GM21528 (cell line): ENCODE measurements around the gene NCCRP1.

Experiments used
- ATAC-seq: cut with Tn5 transposase; IDR thresholded peaks from one replicate; pipeline ENCODE4 v1.9.1; 2021; ENCODE audit warnings: mild to moderate bottlenecking, moderate library complexity; ENCODE audit not compliant: unreplicated experiment, low FRiP score

NCCRP1 gene

DNA sequence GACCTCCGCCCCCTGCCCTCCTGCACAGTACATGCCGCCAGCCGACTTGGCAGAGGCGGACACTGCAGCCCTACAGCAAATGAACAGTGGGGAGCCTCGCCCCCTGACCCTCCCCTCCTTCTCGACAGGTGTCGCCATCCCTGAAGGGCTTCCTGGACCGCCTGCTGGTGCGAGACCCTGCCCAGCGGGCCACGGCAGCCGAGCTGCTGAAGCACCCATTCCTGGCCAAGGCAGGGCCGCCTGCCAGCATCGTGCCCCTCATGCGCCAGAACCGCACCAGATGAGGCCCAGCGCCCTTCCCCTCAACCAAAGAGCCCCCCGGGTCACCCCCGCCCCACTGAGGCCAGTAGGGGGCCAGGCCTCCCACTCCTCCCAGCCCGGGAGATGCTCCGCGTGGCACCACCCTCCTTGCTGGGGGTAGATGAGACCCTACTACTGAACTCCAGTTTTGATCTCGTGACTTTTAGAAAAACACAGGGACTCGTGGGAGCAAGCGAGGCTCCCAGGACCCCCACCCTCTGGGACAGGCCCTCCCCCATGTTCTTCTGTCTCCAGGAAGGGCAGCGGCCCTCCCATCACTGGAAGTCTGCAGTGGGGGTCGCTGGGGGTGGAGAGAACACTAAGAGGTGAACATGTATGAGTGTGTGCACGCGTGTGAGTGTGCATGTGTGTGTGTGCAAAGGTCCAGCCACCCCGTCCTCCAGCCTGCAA is 18.3 kb upstream of the NCCRP1 start:
- ATAC-seq = no peak

DNA sequence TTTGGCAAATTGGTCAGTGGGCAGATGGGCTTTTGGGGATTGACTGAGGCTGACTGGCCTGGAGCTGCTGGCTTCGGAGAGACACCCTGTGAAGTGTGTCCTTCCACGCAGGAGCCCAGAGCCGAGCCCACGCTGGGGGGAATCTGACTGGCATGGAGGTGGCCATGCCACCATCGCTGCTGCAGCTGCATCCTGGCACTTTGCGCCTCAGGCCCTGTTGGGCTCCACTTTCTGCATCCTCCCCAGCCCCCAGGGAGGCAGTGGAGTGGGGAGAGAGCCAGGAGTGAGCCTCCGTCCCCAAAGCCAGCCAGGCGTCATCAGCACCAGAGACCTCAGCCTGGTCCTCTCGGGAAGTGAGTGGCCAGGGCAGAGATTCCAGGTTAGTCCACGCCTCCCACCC is 17.0 kb upstream of the NCCRP1 start:
- ATAC-seq = no peak

DNA sequence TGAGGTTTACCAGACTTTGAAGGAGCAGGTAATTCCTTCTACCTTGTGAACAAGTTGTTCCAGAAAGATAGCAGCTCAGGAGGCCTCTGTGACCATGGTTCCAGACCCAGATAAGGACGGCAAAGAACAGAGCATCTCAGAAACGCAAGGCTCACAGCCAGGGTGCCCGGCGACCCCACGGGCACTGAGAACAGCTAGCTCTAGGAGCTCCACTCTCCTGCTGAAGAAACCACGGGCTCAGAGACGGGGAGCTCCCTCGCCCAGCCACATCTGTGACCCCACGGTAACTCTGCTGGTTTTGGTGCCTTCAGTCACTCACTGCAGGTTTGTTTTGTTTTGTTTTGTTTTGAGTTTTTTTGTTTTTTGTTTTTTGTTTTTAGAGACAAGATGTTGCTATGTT is 16.0 kb upstream of the NCCRP1 start:
- no peak for ATAC-seq

DNA sequence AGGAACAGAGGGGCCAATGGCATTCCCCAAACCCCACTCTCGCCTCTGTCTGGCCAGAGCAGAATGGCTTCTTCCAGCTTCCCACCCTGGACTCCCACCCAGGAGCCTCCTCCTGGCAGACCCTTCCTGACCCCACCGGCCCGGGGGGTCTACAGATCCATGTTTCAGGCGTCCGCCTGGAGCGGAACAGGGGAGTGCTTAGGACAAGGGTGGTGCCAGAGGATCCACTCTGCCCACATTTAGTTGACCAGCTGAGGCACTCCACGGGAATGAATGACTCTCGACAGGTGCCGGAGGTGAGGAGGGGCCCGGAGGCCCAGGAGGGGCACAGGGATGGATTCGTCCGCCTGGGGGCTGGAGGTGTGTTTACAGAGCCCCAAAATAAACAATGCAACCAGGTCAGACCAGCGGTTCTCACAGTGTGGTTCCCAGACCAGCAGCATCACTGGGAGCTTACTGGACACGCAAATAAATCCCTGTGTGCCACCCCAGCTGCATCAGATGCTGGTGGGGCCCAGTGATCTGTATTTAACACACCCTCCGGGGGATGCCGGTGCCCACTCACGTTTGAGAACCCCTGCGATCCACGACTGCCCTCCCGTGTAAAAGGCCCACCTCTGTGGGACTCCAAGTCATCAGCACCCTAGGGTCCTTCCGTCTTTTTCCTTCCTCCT is 15.1 kb upstream of the NCCRP1 start:
- no peak for ATAC-seq

DNA sequence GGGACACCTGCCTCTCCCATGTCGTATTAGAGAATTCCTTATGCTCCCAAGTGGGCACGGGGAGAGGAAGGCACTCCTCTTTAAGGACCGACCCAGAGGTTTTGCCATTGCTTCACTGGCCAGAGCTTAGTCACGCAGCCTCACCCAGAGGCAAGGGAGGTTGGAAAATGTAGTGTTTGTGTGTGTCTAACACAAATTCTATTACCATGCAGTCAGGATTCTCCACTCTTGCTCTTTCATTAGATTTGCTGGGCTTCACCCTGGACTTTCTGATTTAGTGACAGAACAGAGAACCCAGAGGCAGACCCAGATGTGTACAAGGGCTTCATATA is 14.6 kb upstream of the NCCRP1 start:
- ATAC-seq = no peak

DNA sequence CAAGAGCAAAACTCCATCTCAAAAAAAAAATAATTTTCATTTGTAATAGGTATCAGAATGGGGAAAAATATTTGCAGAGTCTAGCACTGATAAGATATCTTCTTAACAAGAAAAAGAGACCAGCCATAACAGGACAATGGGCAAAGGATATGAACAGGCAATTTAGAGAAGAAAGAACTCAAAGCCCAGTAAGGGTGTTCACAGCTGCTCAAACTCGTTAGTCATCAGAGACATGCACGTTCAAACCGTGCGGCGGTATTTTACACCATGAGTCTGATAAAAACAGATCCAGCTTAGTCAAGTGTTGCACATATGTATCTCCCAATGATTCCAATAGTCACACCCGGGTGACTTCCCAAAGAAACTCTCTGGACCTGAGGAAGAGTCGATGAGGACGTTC is 13.7 kb upstream of the NCCRP1 start:
- ATAC-seq = no peak

DNA sequence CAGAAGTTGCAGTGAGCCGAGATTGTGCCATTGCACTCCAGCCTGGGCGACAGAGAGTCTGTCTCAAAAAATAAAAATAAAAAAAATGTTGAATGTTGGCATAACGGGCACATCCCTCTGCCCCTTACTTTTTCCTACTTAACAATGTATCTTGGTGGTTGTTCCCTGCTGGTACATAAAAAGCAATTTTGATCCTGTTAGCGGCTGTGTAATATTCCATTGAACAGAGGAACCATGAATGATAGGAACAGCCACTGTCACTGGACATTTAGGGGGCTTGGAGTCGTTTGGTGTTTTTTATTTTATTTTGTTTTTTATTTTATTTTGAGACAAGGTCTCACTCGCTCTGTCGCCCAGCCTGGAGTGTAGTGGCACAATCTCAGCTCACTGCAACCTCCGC is 10.4 kb upstream of the NCCRP1 start:
- no peak for ATAC-seq

DNA sequence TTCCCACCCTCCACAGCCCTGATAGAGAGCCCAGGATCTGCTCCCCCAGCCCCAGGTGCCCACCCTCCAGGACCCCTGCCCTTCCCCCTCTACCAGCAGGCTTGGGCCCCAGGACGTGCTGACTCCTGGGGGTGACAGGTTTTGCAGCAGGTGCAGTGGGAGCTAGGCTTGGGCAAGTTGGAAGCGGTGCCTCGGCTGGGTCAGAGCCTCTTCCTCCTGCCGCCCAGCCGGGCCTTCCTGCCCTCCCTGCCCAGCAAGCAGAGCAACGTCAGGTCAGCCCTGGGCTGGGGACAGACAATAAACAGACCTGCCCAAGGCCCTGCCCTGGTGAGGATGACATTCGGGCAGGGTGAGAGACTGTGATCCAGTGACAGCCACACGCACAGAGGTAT is 9.2 kb upstream of the NCCRP1 start:
- no peak for ATAC-seq

DNA sequence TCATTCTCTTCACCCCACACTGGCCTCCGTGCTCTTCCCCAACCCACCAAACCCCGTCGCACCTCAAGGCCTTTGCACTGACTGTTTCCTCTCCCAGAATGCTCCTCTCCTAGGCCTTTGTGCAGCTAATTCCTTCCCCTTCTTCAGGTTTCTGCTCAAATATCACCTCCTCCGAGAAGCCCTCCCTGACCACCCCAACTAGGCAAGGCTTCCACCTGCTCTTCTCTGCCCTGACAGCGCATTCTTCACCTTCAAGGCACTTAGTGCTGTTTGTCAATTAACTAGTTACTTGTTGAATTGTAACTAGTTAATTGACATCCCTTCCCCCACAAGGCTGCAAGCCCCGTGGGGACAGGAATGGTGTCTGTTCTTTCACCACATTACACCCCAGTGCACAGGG is 7.8 kb upstream of the NCCRP1 start:
- ATAC-seq = no peak

DNA sequence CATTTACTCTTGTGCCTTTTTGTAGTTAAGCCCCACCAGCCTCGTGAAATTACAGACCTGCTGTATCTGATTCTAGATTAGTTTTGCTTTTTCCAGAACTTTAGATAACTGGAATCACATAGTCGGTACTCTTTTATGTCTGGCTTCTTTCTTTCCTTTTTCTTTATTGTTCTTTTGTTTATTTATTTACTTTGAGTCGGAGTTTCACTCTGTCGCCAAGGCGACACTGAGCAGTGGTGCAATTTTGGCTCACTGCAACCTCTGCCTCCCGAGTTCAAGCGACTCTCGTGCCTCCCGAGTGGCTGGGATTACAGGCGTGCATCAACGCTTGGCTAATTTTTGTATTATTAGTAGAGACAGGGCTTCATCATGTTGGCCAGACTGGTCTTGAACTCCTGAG is 6.0 kb upstream of the NCCRP1 start:
- no peak for ATAC-seq

DNA sequence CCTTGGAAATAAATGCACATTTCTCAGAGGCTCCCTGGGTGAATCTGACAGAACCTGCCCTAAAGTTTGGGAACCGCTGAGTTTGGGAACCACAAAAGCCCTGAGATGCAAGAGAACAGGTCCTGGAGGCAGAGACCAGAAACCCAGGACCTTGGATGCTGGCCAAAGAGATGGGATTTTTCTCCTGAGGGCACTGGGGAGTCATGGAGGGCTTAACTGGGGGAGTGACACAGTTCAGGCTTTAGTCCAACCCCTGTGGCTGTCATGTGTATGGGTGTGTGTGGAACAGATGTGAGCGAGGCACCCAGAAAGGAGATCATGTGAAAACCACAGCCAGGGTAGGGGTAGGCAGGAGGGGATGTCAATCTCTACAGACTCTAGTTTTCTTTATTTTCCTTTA is 3.9 kb upstream of the NCCRP1 start:
- ATAC-seq = no peak

DNA sequence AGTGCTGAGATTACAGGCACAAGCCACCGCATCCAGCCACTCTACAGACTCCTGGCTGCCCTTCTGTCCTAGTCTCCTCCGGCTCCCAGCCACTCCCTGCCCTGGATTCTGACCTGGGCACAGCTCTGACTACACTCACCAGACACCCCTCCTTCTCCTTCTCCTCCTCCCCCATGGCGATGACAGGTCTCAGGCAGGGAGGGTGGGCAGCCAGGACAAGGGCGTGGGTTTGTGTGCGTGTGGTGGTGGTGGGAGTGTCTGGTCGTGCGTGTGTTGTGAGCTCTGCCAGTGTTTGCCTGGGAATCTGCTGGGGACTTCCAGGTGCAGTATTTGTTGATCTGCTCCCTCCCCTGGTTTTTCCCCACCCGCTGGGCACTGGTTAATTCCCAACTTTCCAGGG is 3.0 kb upstream of the NCCRP1 start:
- no peak for ATAC-seq

DNA sequence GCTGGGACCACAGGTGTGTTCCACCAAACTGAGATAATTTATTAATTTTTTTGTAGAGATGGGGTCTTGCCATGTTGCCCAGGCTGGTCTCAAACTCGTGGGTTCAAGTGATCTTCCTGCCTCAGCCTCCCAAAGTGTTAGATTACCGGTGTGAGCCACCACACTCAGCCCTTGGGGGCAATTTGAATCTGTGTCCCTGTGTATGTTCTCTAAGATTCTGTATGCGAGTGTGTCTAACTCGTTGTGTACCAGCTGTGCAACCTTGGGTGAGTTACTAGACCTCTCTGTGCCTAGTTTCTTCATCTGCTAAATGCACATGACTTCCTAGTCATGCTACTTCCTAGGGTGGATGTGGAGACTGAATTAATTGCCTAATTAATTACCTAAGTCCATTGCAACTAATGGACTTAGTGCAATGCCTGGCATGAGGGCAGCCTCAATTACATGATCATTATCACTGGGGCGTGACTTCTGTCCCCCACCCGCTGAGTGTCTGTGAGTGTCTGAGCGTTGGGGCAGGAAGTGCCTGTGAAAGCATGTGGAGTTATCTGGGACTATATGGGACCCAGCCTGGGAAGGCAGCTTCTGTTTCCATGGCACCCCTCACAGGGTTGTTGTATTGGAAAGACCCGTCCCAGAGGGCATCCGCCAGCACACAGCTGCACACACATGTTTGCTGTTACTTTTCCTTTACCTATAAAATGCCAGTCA is 1.8 kb upstream of the NCCRP1 start:
- no peak for ATAC-seq

DNA sequence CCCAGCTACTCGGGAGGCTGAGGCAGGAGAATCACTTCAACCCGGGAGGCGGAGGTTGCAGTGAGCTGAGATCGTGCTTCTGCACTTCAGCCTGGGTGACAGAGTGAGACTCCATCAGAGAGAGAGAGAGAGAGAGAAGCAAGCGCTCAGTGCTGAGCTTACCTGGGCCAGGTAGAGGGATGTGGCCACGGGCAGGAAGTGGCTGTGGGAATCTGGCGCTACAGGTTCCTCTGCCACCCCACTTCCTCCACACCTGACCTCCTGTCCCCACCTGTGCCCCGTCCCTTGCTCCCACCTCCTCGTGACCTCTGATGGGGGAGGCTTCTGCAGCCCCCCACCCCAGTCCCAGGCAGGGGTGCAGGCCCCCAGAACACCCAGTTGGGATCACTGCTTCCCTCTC is 1.0 kb upstream of the NCCRP1 start:
- ATAC-seq = no peak

DNA sequence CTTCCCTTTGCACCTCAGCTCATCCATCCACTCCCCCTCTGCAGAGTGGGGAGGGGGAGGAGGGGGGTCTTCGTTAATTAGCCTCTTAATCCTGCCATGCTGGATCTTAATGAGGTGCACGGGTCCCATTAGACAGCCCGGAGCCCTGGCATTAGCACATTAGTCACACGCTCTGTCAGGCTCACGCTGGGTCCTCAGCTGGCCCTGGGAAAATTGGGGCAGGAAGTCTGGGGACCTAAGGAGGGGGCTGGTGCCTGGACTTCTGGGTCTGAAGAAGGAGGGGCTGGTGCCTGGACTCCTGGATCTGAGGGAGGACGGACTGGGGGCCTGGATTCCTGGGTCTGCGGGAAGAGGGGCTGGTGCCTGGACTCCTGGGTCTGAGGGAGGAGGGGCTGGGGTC is 444 bp upstream of the NCCRP1 start:
- ATAC-seq = no peak

DNA sequence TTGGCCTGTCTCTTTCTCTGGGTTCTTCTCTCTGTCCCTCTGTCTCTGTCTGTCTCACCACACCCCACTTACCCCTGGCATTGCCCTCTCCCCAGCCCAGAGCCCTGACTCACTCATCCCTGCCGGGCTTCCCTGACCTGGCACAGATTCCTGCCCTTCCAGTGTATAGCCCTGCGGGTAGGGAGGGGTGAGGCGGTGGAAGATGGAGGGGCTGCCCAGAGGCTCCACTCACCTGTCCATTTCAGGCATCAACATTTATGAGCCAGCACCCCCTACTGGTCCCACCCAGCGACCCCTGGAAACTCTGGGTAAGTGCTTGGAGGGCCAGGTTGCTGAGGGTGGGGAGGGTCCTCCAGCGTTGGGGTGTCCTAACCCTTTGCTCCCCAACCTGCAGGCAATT is 1.0 kb downstream of the NCCRP1 start:
- ATAC-seq = no peak

DNA sequence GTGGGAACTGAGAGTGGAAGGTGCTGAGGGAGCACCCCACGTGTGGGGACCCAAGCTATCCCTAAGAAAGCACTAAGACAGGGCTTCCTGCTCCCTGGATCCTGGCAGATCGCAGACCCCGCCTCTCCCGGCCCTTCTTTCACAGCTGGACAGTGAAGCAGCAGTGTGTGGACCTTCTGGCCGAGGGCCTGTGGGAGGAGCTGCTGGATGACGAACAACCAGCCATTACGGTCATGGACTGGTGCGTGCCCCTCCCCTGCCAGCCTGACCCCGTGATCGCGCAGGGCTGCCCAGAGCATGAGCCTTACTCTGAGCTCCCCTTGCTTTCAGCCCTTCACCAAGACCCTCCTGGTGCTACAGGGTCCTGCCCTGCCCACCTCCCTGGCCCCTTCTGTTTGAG is 2.3 kb downstream of the NCCRP1 start:
- ATAC-seq = no peak

DNA sequence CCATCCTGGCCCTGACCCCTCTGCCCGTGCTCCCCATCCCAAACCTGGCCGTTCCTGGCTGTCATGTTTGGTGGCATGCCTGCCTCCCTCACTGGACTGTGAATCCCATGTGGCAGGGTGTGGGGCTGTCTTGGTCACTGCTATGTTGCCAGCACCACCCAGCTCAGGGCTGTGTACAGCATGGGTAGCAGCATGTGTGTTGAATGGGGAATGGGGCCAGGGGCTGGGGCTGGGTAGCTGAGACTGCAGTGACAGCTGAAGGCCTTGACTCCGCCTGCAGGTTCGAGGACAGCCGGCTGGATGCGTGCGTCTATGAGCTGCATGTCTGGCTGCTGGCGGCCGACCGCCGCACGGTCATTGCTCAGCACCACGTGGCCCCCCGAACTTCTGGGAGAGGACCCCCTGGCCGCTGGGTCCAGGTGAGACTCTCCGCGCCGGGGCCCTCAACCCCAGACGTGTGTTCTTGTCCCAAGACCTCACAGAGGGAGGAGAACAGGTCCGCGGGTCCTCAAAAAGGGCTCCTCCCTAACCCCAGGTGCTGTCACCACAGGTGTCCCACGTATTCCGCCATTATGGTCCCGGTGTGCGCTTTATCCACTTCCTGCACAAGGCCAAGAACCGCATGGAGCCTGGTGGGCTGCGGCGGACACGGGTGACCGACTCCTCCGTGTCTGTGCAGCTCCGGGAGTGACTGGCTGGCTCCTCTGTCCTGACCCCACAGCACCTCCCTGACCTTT is 3.5 kb downstream of the NCCRP1 start:
- no peak for ATAC-seq

DNA sequence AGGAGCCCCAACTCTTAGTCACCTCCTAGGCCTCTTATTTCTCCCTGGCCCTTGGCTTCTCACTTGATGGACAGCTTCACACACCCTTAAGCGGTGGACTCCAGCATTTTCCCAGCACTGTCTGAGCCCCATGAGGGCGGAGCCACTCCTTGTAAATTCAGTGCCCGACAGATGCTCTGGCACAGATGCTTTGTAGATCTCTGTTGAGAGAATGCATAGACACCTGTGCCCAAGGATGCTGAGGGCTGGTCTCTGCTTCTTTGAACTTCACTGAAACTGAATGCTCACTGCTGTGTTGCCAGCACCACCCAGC is 4.0 kb downstream of the NCCRP1 start:
- ATAC-seq = no peak

DNA sequence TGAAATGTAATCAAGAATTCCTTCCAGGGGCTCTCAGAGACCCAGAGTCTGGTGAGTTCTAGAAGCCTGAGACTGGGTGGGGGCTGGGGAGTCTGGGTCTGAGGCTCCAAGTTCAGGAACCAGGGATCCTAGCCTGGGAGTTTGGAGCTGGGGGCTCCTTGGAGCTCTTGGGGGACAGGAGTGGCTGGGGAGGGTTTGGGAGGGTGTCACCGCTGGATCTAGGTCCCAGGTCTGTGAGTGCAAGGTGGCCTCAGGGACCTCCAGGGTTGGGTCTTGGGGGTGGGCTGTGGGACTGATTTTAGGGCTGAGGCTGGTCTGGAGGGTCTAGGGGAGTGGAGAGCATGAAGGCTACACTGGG is 6.2 kb downstream of the NCCRP1 start:
- ATAC-seq = no peak
